Measurements from ENCODE around the gene SIX5.
A peak's percentile ranks its signal among the peaks of the same experiment; 100 is the strongest.

SIX5 gene

GRCh38 chr19:45793178-45793564 is 24.1 kb upstream of the SIX5 start:
- DNase-seq (ENCODE audit: low spot score) = no peak

GRCh38 chr19:45792470-45793177 is 23.6 kb upstream of the SIX5 start, which contains the start of gene DMWD:
DMWD (minus strand) TSS chr19:45792845; CDS start chr19:45792756, 89 bp downstream.
- peak; percentile 98 for DNase-seq (ENCODE audit: low spot score)

GRCh38 chr19:45791744-45792469 is 22.9 kb upstream of the SIX5 start:
- no peak for DNase-seq (ENCODE audit: low spot score)

- DNase-seq (ENCODE audit: low spot score) = no peak
These were observed 21.9 kb upstream of the SIX5 start for GRCh38 chr19:45790942-45791341.

- DNase-seq (ENCODE audit: low spot score) = no peak
These were observed 20.2 kb upstream of the SIX5 start for GRCh38 chr19:45789035-45789786.

GRCh38 chr19:45786533-45786894 is 17.5 kb upstream of the SIX5 start:
- DNase-seq (ENCODE audit: low spot score) = no peak

GRCh38 chr19:45785781-45786532 is 16.9 kb upstream of the SIX5 start:
- no peak for DNase-seq (ENCODE audit: low spot score)

GRCh38 chr19:45785097-45785496 is 16.0 kb upstream of the SIX5 start:
- DNase-seq (ENCODE audit: low spot score) = no peak

- no peak for DNase-seq (ENCODE audit: low spot score)
These were observed 15.0 kb upstream of the SIX5 start for GRCh38 chr19:45784096-45784495.

GRCh38 chr19:45782820-45783785 is 14.1 kb upstream of the SIX5 start:
- no peak for DNase-seq (ENCODE audit: low spot score)

- DNase-seq (ENCODE audit: low spot score) = no peak
These were observed 13.2 kb upstream of the SIX5 start, which contains the start of gene DMPK for GRCh38 chr19:45782162-45782691. DMPK (minus strand) TSS chr19:45782490; CDS start chr19:45782352, 138 bp downstream.

- DNase-seq (ENCODE audit: low spot score) = no peak
These were observed 12.4 kb upstream of the SIX5 start for GRCh38 chr19:45781214-45782161.

- DNase-seq (ENCODE audit: low spot score) = no peak
These were observed 11.6 kb upstream of the SIX5 start for GRCh38 chr19:45780448-45781213.

GRCh38 chr19:45780146-45780447 is 11.0 kb upstream of the SIX5 start:
- no peak for DNase-seq (ENCODE audit: low spot score)

- no peak for DNase-seq (ENCODE audit: low spot score)
These were observed 10.4 kb upstream of the SIX5 start for GRCh38 chr19:45779231-45780145.

GRCh38 chr19:45778010-45778661 is 9.1 kb upstream of the SIX5 start:
- DNase-seq (ENCODE audit: low spot score) = no peak

All from SK-N-DZ (cell line).